WTC11 (cell line): ENCODE results near the gene PRR35.

Source experiments
- ESRRA ChIP-seq: sonication (generic); formaldehyde crosslinking; IDR thresholded peaks from 2 replicates; pipeline ENCODE4 v1.8.1; 2022; ENCODE audit warnings: mild to moderate bottlenecking, missing genetic modification reagents, borderline replicate concordance
- NR1H2 ChIP-seq: sonication (generic); formaldehyde crosslinking; IDR thresholded peaks from 2 replicates; pipeline ENCODE4 v1.9.0; 2021; ENCODE audit warnings: mild to moderate bottlenecking, moderate library complexity, missing genetic modification reagents
- NR3C1 ChIP-seq: sonication (generic); formaldehyde crosslinking; conservative IDR thresholded peaks from 2 replicates; pipeline ENCODE4 v1.8.1; 2023; ENCODE audit warnings: low read depth, mild to moderate bottlenecking, missing genetic modification reagents
- TP53 ChIP-seq: sonication (generic); formaldehyde crosslinking; IDR thresholded peaks from 2 replicates; pipeline ENCODE4 v1.8.1; 2023; ENCODE audit warnings: mild to moderate bottlenecking, missing genetic modification reagents
- USF2 ChIP-seq: sonication (generic); formaldehyde crosslinking; IDR thresholded peaks from 2 replicates; pipeline ENCODE4 v1.8.1; 2023; ENCODE audit warnings: mild to moderate bottlenecking, missing genetic modification reagents, moderate library complexity
- ZNF423 ChIP-seq: fragments of 250-450 bp; sonication (Bioruptor Pico); IDR thresholded peaks from 2 replicates; pipeline ENCODE4 v2.1.2; 2022; ENCODE audit warnings: mild to moderate bottlenecking, moderate library complexity
- ZSCAN18 ChIP-seq: fragments of 250-450 bp; sonication (Bioruptor Pico); IDR thresholded peaks from 2 replicates; pipeline ENCODE4 v2.1.2; 2022; ENCODE audit warnings: mild to moderate bottlenecking, moderate library complexity
- TF ChIP-seq, protein P1 (sequence below): sonication (generic); formaldehyde crosslinking; IDR thresholded peaks from 2 replicates; pipeline ENCODE4 v1.8.0; 2022; ENCODE audit warnings: mild to moderate bottlenecking, missing genetic modification reagents
- TF ChIP-seq, protein P2 (sequence below): fragments of 200-600 bp; IDR thresholded peaks from 2 replicates; pipeline ENCODE4 v1.8.0; 2022; ENCODE audit warnings: antibody characterized with exemption

DNA sequence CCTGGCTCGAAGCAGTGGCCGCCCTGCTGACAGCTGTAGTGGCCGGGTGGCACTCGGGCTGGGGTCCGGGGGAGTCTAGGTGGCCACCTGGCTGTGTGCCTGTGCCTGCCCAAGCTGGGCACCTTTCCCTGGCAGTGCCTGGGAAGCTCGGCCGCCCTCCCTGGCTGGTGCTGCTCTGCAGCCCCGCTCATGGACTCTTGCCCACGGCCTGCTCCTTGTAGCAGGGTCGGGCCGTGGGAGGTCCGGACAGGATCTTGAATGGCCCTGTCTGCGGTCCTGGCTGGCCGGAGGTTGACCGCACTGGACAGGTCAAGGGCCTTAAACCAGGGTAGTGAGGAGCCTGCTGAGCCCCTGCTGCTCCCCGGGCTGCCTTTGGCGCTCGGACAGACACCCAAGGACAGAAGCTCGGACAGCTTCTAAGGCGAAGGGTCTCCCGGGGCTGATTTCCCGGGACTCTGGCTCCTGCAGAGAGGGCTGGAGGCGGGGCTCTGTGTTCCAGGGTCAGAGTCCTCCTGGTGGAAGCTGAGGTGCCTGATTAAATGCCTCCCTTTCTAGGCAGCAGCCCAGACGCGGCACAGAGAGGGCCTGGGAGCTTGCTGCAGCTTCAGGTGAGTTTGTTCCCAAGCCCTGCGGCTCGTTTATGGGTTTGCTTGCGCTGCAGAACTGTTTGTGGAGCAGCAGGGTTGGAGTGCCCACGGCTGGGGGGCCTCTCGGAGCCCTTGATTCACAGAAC is 26.6 kb upstream of the PRR35 start:
- TF ChIP-seq NR1H2 (CRISPR knock-in tag) (no peak), ZSCAN18 (CRISPR knock-in tag) (no peak), ESRRA (CRISPR knock-in tag) (no peak), USF2 (no peak), NR3C1 (CRISPR knock-in tag) (no peak), TP53 (CRISPR knock-in tag) (no peak), ZNF423 (no peak)
- TF ChIP-seq, protein P1, sequence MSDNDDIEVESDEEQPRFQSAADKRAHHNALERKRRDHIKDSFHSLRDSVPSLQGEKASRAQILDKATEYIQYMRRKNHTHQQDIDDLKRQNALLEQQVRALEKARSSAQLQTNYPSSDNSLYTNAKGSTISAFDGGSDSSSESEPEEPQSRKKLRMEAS (CRISPR knock-in tag) = no peak
- TF ChIP-seq, protein P2, sequence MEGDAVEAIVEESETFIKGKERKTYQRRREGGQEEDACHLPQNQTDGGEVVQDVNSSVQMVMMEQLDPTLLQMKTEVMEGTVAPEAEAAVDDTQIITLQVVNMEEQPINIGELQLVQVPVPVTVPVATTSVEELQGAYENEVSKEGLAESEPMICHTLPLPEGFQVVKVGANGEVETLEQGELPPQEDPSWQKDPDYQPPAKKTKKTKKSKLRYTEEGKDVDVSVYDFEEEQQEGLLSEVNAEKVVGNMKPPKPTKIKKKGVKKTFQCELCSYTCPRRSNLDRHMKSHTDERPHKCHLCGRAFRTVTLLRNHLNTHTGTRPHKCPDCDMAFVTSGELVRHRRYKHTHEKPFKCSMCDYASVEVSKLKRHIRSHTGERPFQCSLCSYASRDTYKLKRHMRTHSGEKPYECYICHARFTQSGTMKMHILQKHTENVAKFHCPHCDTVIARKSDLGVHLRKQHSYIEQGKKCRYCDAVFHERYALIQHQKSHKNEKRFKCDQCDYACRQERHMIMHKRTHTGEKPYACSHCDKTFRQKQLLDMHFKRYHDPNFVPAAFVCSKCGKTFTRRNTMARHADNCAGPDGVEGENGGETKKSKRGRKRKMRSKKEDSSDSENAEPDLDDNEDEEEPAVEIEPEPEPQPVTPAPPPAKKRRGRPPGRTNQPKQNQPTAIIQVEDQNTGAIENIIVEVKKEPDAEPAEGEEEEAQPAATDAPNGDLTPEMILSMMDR = no peak
